ENCODE results near the gene ANKRD31.

The ANKRD31 gene

DNA sequence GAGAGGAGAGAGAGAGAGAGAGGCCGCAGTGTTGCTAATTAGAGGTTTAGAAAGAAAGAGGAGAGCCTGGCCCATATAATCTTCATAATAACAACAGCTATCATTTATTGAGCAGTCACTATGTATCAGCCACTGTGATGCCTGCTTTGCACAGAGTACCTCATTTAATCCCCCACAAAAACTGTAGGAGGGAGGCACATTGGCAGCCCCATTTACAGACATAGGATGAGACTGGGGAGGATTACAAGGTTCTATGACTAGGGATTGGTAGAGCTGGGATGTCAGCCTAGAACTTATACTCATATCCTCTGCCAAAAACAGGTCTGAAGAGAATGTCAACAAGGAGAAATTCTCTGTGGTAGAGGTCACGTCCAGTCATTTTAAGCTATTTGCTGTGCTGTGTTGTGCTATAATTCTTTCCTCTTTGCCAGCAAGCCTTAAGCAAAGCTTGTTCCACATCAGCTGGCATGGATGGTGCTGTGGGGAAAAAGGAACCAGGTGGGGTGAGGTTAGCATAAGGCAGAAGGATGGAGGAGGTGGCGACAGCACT lies 177.6 kb downstream of the ANKRD31 start:
- WGBS (ENCODE audit: insufficient coverage): 100% methylated on average over 1 of the region's 3 CpGs
- H3K9me3 ChIP-seq (ENCODE audit: control extremely low read depth in 1 of 5, control insufficient read depth in 4 of 5, insufficient read depth in 2 of 5, low read depth in 1 of 5, low read length in 4 of 5): no peaks in the 10 kb centered on the region
- H3K36me3 ChIP-seq (ENCODE audit: control insufficient read depth in 4 of 4, insufficient read depth in 4 of 4, low read length in 3 of 4): no peaks in the 10 kb centered on the region
- peaks cover 21 to 66% (median 38%) of the 10 kb centered on the region in 4 experiments for H3K4me1 ChIP-seq (ENCODE audit: control extremely low read depth in 1 of 4, control insufficient read depth in 4 of 4, insufficient read depth in 4 of 4, low read length in 3 of 4)
- ChIA-PET POLR2A (no interaction called here), CTCF (interaction anchor here (0.6 kb wide), 1 partner anchor 162 kb away, joined by 3 read pairs; no protein-coding TSS in a partner anchor)
- H3K27ac ChIP-seq (ENCODE audit: insufficient read depth in 1 of 2, low read depth in 1 of 2, low read length in 2 of 2, poor library complexity in 1 of 2, severe bottlenecking in 2 of 2): no peak overlapping the region
- no peak for DNase-seq
- peaks cover 0 to 4% (median 0%) of the 10 kb centered on the region in 5 experiments for H3K27me3 ChIP-seq (replicated peaks in 2 of 5; ENCODE audit: control insufficient read depth in 4 of 5, insufficient read depth in 5 of 5, low read length in 4 of 5)
- H3K4me3 ChIP-seq (ENCODE audit: control insufficient read depth in 1 of 7, extremely low read depth in 1 of 7, insufficient read depth in 4 of 7, low read depth in 2 of 7, low read length in 6 of 7): no peak overlapping the region

DNA sequence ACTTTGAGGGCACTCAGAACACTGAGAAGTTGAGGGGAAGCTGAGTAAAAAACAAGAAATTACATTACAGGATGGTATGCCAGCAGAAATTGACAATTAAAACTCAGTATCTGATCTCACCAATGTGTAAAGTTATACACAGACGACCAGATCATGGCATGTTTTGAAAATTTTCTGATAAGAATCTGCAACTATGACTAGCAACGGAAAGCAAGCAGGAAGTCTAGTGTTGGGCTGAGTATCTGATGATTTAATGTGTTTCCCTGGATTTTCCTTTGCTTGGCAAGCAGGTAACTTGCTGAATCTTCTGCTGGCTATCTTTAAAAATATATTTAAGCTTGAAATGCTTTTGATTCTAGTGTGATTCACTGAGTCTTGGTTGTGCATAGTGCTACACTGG lies 179.1 kb downstream of the ANKRD31 start:
- CTCF ChIA-PET: interaction anchor here (1.2 kb wide), 1 partner anchor 11 kb away, joined by 3 read pairs; no protein-coding TSS in a partner anchor
- Histone ChIP-seq H3K27ac (ENCODE audit: insufficient read depth in 1 of 2, low read depth in 1 of 2, low read length in 2 of 2, poor library complexity in 1 of 2, severe bottlenecking in 2 of 2) (no peak overlapping the region), H3K9me3 (ENCODE audit: control extremely low read depth in 1 of 5, control insufficient read depth in 4 of 5, insufficient read depth in 2 of 5, low read depth in 1 of 5, low read length in 4 of 5) (no peaks in the 10 kb centered on the region), H3K4me1 (ENCODE audit: control extremely low read depth in 1 of 4, control insufficient read depth in 4 of 4, insufficient read depth in 4 of 4, low read length in 3 of 4) (peaks cover 21 to 75% (median 43%) of the 10 kb centered on the region in 4 experiments), H3K27me3 (replicated peaks in 2 of 5; ENCODE audit: control insufficient read depth in 4 of 5, insufficient read depth in 5 of 5, low read length in 4 of 5) (peaks cover 0 to 4% (median 0%) of the 10 kb centered on the region in 5 experiments), H3K36me3 (ENCODE audit: control insufficient read depth in 4 of 4, insufficient read depth in 4 of 4, low read length in 3 of 4) (no peaks in the 10 kb centered on the region), H3K4me3 (ENCODE audit: control insufficient read depth in 1 of 7, extremely low read depth in 1 of 7, insufficient read depth in 4 of 7, low read depth in 2 of 7, low read length in 6 of 7) (peak overlapping the region in 1 of 7 experiments; percentile 22)
- POLR2A ChIA-PET: interaction anchor here (0.6 to 0.9 kb wide), 3 partner anchors 9 to 179 kb away, joined by 3 to 4 read pairs (median 4); partner anchors contain the start of gene ANKRD31
- 0% methylated on average over 1 of the region's 2 CpGs for WGBS (ENCODE audit: insufficient coverage)
- peak in 2 of 3 donors; percentile 41 to 61 for DNase-seq

DNA sequence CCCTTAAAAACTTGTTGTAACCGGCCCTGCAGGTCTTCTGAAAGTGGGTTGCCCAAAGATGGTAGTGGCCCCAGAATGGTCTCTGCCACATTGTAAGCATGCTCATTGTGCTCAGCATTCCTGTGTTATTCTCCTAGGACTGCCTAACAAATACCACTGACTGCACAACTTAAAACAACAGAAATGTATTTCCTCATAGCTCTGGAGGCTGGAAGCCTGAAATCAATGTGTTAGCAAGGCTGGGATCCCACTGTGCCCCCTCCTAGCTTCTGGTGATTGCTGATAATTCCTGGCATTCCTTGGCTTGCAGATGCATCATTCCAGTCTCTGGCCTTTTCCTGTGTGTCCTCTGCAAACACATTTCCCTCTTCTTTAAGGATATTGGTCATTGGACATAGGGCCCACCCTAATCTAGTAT lies 180.9 kb downstream of the ANKRD31 start:
- H3K27me3 ChIP-seq (replicated peaks in 2 of 5; ENCODE audit: control insufficient read depth in 4 of 5, insufficient read depth in 5 of 5, low read length in 4 of 5): peaks cover 0 to 6% (median 0%) of the 10 kb centered on the region in 5 experiments
- ChIA-PET POLR2A (interaction anchor here (0.6 kb wide), 1 partner anchor 91 kb away, joined by 3 read pairs; no protein-coding TSS in a partner anchor), CTCF (no interaction called here)
- no peaks in the 10 kb centered on the region for H3K9me3 ChIP-seq (ENCODE audit: control extremely low read depth in 1 of 5, control insufficient read depth in 4 of 5, insufficient read depth in 2 of 5, low read depth in 1 of 5, low read length in 4 of 5)
- no peak for DNase-seq
- 100% methylated on average over 1 of the region's 1 CpG for WGBS (ENCODE audit: insufficient coverage)
- H3K36me3 ChIP-seq (ENCODE audit: control insufficient read depth in 4 of 4, insufficient read depth in 4 of 4, low read length in 3 of 4): no peaks in the 10 kb centered on the region
- no peak overlapping the region for H3K27ac ChIP-seq (ENCODE audit: insufficient read depth in 1 of 2, low read depth in 1 of 2, low read length in 2 of 2, poor library complexity in 1 of 2, severe bottlenecking in 2 of 2)
- H3K4me1 ChIP-seq (ENCODE audit: control extremely low read depth in 1 of 4, control insufficient read depth in 4 of 4, insufficient read depth in 4 of 4, low read length in 3 of 4): peaks cover 21 to 82% (median 60%) of the 10 kb centered on the region in 4 experiments
- H3K4me3 ChIP-seq (ENCODE audit: control insufficient read depth in 1 of 7, extremely low read depth in 1 of 7, insufficient read depth in 4 of 7, low read depth in 2 of 7, low read length in 6 of 7): no peak overlapping the region

DNA sequence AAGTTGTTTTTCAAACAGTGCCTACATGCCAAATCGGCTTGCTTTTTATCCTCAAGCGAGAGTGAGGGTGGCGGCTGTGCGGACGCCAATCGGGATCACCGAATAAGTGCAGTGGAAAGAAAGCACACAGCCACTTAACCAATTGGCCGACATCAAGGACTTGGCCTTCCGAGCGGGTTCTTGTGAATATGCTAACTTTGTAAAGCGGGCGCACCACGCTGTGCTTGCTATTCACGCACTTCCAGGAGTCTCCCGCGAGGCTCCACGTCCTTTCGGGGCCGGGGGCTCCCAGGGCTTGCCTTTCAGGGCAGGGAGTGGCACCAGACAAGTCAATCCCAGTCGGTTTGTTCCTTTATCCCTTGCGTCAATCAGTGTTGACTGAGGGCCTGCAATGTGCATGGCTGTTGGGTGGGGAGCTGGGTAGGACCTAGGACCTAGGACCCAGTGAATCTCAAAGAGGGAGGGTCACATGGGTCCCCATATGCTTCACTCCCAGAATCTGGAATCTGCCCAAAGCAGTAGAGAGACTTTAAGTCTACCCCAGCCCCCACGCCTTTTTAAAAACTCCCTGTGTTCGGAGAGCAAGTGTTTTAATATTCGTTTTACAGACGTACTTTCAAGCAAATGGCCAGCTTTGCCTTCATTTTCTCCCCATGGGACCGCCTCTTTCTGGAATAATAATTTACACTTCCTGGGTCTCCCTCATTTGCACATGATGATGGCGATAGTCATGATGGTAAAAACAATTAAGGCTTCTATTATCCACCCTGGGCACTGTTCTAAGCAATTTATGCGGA lies 182.3 kb downstream of the ANKRD31 start:
- no peak for DNase-seq
- H3K36me3 ChIP-seq (ENCODE audit: control insufficient read depth in 4 of 4, insufficient read depth in 4 of 4, low read length in 3 of 4): no peaks in the 10 kb centered on the region
- POLR2A ChIA-PET: no interaction called here
- no peaks in the 10 kb centered on the region for H3K9me3 ChIP-seq (ENCODE audit: control extremely low read depth in 1 of 5, control insufficient read depth in 4 of 5, insufficient read depth in 2 of 5, low read depth in 1 of 5, low read length in 4 of 5)
- no peak overlapping the region for H3K27ac ChIP-seq (ENCODE audit: insufficient read depth in 1 of 2, low read depth in 1 of 2, low read length in 2 of 2, poor library complexity in 1 of 2, severe bottlenecking in 2 of 2)
- H3K4me3 ChIP-seq (ENCODE audit: control insufficient read depth in 1 of 7, extremely low read depth in 1 of 7, insufficient read depth in 4 of 7, low read depth in 2 of 7, low read length in 6 of 7): peak overlapping the region; percentile 69 to 90 (median 85)
- WGBS (ENCODE audit: insufficient coverage): 45% methylated on average over 27 of the region's 28 CpGs
- peaks cover 0 to 6% (median 0%) of the 10 kb centered on the region in 5 experiments for H3K27me3 ChIP-seq (replicated peaks in 2 of 5; ENCODE audit: control insufficient read depth in 4 of 5, insufficient read depth in 5 of 5, low read length in 4 of 5)
- peaks cover 11 to 68% (median 51%) of the 10 kb centered on the region in 4 experiments for H3K4me1 ChIP-seq (ENCODE audit: control extremely low read depth in 1 of 4, control insufficient read depth in 4 of 4, insufficient read depth in 4 of 4, low read length in 3 of 4)
- CTCF ChIA-PET: interaction anchor here (0.7 to 1.1 kb wide), 4 partner anchors 106 to 290 kb away, joined by 3 to 4 read pairs (median 4); no protein-coding TSS in a partner anchor

DNA sequence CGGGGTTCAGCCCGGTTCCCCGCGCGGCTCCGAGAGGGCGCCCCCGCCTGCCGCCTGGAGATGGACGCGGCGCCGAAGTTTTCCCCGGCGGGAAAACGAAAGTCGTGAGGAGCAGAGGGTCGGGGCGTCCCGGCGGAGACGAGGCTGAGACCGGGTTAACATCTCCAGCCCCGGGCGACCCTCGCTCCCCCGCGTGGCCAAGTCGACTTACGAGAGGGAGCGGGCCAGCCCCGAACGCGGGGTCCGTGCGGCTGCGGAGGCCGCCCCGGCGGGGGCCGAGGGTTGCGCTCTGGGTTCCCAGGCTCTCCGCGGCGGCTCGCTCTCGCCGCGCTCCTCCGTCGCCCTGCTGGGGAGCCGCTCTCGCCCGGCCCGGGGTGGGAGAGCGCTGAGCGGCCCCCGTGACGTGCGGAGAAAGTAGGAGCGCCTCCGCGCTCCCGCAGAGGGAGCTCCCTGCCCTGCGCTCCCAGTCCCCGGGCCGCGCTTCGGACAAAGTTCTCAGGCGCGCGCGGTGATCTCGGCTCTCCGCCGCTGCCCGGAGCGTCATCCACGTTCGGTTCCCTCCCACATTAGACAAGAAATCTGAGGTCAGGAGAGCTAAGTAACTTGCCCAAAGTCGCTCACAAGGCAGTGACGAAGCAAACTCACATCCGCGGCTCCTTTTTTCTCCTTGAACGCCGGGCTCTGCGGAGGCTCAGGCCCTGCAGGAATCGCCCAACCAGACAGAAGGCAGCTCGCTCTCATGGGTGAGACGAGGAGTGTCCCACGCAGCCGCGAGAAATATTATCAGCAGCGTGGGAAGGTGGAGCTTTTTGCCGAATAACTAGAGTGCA lies 183.2 kb downstream of the ANKRD31 start:
- Histone ChIP-seq H3K9me3 (ENCODE audit: control extremely low read depth in 1 of 5, control insufficient read depth in 4 of 5, insufficient read depth in 2 of 5, low read depth in 1 of 5, low read length in 4 of 5) (no peaks in the 10 kb centered on the region), H3K4me3 (ENCODE audit: control insufficient read depth in 1 of 7, extremely low read depth in 1 of 7, insufficient read depth in 4 of 7, low read depth in 2 of 7, low read length in 6 of 7) (peak overlapping the region; percentile 69 to 90 (median 85)), H3K27ac (ENCODE audit: insufficient read depth in 1 of 2, low read depth in 1 of 2, low read length in 2 of 2, poor library complexity in 1 of 2, severe bottlenecking in 2 of 2) (peak overlapping the region; percentile 40 to 59), H3K4me1 (ENCODE audit: control extremely low read depth in 1 of 4, control insufficient read depth in 4 of 4, insufficient read depth in 4 of 4, low read length in 3 of 4) (peaks cover 11 to 61% (median 46%) of the 10 kb centered on the region in 4 experiments), H3K36me3 (ENCODE audit: control insufficient read depth in 4 of 4, insufficient read depth in 4 of 4, low read length in 3 of 4) (peaks cover 0 to under 1% (median 0%) of the 10 kb centered on the region in 4 experiments), H3K27me3 (replicated peaks in 2 of 5; ENCODE audit: control insufficient read depth in 4 of 5, insufficient read depth in 5 of 5, low read length in 4 of 5) (peaks cover 0 to 6% (median 0%) of the 10 kb centered on the region in 5 experiments)
- POLR2A ChIA-PET: no interaction called here
- DNase-seq: peak; percentile 70 to 89 (median 85)
- CTCF ChIA-PET: interaction anchor here (0.7 to 1.1 kb wide), 4 partner anchors 105 to 289 kb away, joined by 3 to 4 read pairs (median 4); no protein-coding TSS in a partner anchor
- under 1% methylated on average over 78 of the region's 95 CpGs for WGBS (ENCODE audit: insufficient coverage)

DNA sequence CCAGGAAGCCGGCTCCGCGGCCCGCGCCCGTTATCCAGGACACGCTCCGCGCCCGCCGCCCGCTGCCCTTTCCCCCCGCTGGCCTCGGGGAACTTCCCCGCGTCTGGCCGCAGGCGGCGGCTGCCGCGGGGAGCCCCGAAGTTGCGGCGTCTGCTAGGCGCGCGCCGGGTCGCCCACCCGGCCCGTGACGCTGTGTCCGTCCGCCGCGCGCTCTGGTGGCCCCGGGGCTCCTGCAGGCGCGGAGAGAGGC lies 183.7 kb downstream of the ANKRD31 start:
- H3K36me3 ChIP-seq (ENCODE audit: control insufficient read depth in 4 of 4, insufficient read depth in 4 of 4, low read length in 3 of 4): peaks cover 0 to 3% (median 0%) of the 10 kb centered on the region in 4 experiments
- 0% methylated on average over 38 of the region's 40 CpGs for WGBS (ENCODE audit: insufficient coverage)
- ChIA-PET POLR2A (no interaction called here), CTCF (interaction anchor here (1.1 kb wide), 1 partner anchor 208 kb away, joined by 3 read pairs; no protein-coding TSS in a partner anchor)
- no peak for DNase-seq
- no peaks in the 10 kb centered on the region for H3K9me3 ChIP-seq (ENCODE audit: control extremely low read depth in 1 of 5, control insufficient read depth in 4 of 5, insufficient read depth in 2 of 5, low read depth in 1 of 5, low read length in 4 of 5)
- peaks cover 11 to 56% (median 42%) of the 10 kb centered on the region in 4 experiments for H3K4me1 ChIP-seq (ENCODE audit: control extremely low read depth in 1 of 4, control insufficient read depth in 4 of 4, insufficient read depth in 4 of 4, low read length in 3 of 4)
- peaks cover 0 to 6% (median 0%) of the 10 kb centered on the region in 5 experiments for H3K27me3 ChIP-seq (replicated peaks in 2 of 5; ENCODE audit: control insufficient read depth in 4 of 5, insufficient read depth in 5 of 5, low read length in 4 of 5)
- H3K4me3 ChIP-seq (ENCODE audit: control insufficient read depth in 1 of 7, extremely low read depth in 1 of 7, insufficient read depth in 4 of 7, low read depth in 2 of 7, low read length in 6 of 7): peak overlapping the region; percentile 69 to 90 (median 85)
- peak overlapping the region; percentile 40 to 59 for H3K27ac ChIP-seq (ENCODE audit: insufficient read depth in 1 of 2, low read depth in 1 of 2, low read length in 2 of 2, poor library complexity in 1 of 2, severe bottlenecking in 2 of 2)

Measured in common myeloid progenitor, CD34-positive (primary cell).